GM12873 (cell line): ENCODE results near the gene PANK4.

ENCODE experiments used
- TF ChIP-seq, protein P1 (sequence below): IDR thresholded peaks from 2 replicates; pipeline ENCODE4 v1.5.1; 2012; ENCODE audit warnings: low read depth, mild to moderate bottlenecking, moderate library complexity, low read length, control low read depth; ENCODE audit not compliant: insufficient read depth; ENCODE audit errors: missing control alignments

The PANK4 gene

DNA sequence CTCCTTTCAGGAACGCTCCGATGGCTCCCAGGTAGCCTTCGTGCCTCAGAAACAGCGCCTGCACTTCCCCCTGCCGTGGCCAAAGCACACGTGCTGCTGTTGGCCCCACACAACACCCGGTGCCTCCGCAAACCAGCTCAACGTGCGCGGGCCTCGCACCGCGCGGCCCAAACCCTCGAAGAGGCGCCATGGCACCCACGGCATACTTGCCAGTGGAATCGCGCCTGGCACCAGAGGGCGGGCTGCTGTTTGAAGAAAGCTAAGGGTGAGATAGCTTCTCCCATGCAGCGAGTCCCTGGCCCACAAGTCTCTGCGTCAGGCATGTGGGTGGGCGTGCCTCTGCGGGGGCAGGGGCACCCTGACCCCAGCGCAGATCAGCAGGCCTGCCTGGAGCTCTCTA, 7.9 kb downstream of the PANK4 start:
- TF ChIP-seq, protein P1, sequence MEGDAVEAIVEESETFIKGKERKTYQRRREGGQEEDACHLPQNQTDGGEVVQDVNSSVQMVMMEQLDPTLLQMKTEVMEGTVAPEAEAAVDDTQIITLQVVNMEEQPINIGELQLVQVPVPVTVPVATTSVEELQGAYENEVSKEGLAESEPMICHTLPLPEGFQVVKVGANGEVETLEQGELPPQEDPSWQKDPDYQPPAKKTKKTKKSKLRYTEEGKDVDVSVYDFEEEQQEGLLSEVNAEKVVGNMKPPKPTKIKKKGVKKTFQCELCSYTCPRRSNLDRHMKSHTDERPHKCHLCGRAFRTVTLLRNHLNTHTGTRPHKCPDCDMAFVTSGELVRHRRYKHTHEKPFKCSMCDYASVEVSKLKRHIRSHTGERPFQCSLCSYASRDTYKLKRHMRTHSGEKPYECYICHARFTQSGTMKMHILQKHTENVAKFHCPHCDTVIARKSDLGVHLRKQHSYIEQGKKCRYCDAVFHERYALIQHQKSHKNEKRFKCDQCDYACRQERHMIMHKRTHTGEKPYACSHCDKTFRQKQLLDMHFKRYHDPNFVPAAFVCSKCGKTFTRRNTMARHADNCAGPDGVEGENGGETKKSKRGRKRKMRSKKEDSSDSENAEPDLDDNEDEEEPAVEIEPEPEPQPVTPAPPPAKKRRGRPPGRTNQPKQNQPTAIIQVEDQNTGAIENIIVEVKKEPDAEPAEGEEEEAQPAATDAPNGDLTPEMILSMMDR, result no peak

DNA sequence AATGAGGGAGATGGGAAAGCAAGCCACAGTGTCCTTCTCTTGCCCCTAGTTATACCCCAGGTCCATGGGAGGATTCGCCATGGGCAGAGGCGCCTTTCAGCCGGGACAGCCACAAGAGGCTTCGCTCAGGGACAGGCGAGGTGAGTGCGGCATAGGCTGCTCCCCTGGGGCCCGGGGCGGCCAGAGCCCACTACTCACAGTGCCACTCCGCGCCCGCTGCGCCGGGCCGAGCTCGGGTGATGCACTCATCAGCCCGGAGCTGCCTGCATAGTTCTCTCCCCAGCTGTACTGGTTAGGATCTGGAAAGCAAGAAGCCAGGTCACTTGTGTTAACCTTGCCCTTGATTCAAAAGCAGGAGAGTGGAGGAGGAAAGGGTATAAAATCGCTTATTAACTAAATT, 8.4 kb downstream of the PANK4 start:
- TF ChIP-seq, protein P1, result no peak

DNA sequence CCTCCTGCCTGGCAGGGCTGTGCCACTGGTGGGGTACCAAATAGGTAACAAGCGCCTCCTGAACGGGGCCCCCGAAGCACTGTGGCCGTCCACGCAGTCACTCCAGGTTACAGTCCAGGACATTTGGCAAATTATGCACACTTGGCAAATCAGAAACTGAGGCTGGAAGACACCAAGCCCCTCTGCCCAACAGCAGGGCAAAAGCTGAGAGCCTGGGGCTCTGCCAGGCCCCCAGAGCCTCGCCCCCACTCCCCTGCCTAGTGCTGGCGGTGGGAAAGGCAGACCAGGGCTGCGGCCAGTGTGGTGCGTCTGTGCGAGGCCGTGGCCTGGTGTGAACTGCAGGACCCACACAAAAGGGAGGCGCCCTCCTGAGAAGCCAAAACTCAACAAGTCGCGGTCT, 9.4 kb downstream of the PANK4 start:
- TF ChIP-seq, protein P1, result no peak

DNA sequence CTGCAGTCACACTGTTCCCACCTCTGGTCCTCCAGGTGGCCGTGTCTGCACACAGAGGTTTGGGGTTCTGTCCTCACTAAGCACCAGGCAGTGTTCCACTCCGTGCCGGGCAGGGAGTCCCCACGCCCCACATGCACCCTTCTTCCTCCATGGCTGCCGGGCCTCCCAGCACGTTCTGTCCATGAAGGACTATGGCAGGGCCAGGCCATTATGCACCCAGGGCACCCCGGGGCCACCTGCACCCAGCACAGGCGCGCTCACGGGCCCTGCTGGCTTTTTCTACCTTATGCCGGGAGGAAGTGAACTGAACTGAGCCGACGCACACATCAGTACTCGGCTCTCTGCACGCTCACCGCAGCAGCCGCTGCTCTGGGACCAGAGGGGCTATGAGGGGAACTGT, 10.3 kb downstream of the PANK4 start:
- TF ChIP-seq, protein P1, result no peak

DNA sequence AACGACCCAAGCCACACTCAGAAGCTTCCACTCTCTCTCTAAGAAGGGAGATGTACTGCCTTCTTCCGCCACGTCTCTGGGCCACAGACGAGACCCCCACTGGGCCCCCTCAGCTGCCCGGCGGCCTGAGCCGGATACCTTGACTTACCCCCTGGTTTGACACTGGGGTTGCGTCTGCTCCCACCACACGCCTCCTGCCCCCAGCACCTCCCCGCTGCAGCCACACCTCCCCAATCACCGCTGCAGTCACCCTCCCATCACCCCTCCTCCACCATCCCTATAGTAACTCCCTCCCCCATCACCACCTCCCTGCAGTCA, 10.7 kb downstream of the PANK4 start:
- TF ChIP-seq, protein P1, result no peak

DNA sequence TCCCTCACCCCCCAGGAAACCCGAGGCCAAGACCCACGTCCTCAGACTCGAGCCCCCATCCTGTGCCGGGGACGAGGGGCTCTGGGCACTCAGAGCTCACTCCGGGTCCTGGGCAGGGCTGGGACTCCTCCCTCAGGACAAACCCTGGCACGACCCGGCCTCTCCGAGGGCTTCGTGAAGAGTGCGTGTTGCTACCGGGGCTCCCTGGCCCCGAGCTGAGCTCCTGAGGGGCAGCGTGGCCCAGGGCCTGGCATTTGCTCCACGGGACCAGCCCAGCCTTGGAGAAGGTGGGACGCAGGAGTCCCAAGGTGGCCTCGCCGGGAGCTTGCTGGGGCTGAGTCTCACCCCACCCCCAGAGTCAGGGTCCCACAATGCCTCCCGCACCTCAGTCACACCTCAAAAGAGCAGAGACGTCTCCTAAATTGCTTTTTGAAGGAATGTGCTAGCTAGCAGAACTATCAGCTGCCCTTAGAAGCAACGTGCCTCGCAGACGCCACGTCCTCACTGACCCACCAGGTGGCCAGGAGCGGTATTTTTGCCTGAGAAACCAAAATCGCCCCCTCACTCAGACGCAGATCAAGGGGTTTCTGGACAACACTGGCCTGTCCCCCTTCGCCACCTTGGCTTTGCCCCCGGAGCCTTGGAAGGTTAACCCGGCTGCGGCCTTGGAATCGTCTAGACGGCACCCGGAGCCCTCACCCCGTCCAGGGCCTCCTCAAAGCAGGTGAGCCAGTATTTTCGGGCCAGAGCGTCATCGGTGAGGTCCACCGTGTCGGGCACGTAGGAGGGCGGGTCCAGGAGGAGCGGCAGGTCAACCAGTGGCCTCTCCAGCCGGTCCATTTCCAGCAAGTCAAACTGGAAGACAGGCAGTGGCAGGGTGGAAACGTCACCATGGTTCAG, 11.3 kb downstream of the PANK4 start:
- TF ChIP-seq, protein P1, result peak; percentile 16

DNA sequence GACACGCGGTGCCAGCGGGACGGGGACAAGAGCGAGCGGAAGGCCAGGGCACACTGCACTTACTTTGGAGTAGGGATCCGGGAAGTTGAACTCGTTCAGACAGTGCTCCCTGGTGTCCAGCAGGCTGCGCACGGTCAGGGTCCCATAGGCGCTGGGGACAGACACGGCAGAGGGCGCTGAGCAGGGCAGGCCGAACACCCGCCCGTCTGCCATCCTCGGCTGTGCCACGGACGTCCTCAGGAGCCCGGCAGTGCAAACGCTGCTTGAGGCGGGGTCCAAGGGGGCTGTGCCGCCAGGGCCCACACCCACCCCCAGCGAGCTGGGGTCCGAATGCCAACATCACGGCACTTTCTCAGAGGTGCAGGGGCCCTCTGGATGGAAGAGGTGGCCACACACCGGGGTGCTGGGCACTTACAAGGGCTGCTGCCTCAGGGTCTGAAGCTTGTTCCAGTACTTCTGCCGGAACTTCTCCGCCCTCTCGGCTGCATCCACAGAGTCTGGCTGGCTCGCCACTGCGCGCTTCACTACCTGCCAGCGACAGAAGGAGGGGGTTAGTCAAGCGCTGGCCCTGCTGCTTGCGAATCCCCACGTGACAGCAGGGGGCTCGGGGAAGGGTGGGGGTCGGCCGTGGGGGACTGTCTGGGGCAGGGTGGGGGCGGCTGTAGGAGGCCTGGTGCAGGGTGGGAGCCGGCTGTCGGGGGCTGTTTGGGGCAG, 12.3 kb downstream of the PANK4 start:
- TF ChIP-seq, protein P1, result no peak
